Loucy (cell line): ENCODE results near the gene PLS3.

ENCODE experiments used
- H2AFZ ChIP-seq: fragments of 200-600 bp; sonication (generic); 2 replicates; pipeline ENCODE4 v1.6.0; 2016; ENCODE audit warnings: antibody characterized with exemption, mild to moderate bottlenecking, low read length, moderate library complexity
- H3F3A ChIP-seq: fragments of 200-600 bp; 2 replicates; pipeline ENCODE4 v1.6.0; 2016; ENCODE audit warnings: antibody characterized with exemption, low read depth, mild to moderate bottlenecking
- H3K27me3 ChIP-seq: fragments of 200-600 bp; sonication (generic); 2 replicates; pipeline ENCODE4 v1.6.1; 2014; ENCODE audit warnings: low read length, mild to moderate bottlenecking; ENCODE audit not compliant: insufficient read depth, poor library complexity, severe bottlenecking
- H3K36me3 ChIP-seq: fragments of 200-600 bp; sonication (generic); 2 replicates; pipeline ENCODE4 v1.6.1; 2016; ENCODE audit warnings: low read length; ENCODE audit not compliant: insufficient read depth
- H3K4me1 ChIP-seq: fragments of 200-600 bp; sonication (generic); 2 replicates; pipeline ENCODE4 v1.5.1; 2014; ENCODE audit warnings: low read length, mild to moderate bottlenecking; ENCODE audit not compliant: insufficient read depth, poor library complexity, severe bottlenecking
- H3K4me2 ChIP-seq: fragments of 200-600 bp; sonication (generic); 2 replicates; pipeline ENCODE4 v1.6.0; 2014; ENCODE audit warnings: antibody characterized with exemption, low read length, low read depth, mild to moderate bottlenecking; ENCODE audit not compliant: poor library complexity, severe bottlenecking
- H3K4me3 ChIP-seq: fragments of 200-600 bp; sonication (generic); 2 replicates; pipeline ENCODE4 v1.5.1; 2014; ENCODE audit warnings: low read length, mild to moderate bottlenecking, mixed read lengths; ENCODE audit not compliant: poor library complexity, severe bottlenecking
- H3K79me2 ChIP-seq: fragments of 200-600 bp; sonication (generic); 2 replicates; pipeline ENCODE4 v1.6.1; 2014; ENCODE audit warnings: low read length; ENCODE audit not compliant: insufficient read depth
- H3K9ac ChIP-seq: fragments of 200-600 bp; sonication (generic); 2 replicates; pipeline ENCODE4 v1.6.0; 2014; ENCODE audit warnings: mild to moderate bottlenecking, low read depth, low read length, moderate library complexity; ENCODE audit not compliant: poor library complexity, severe bottlenecking
- H3K9me2 ChIP-seq: fragments of 200-600 bp; sonication (generic); replicated peaks from 2 replicates; pipeline ENCODE4 v1.6.1; 2016; ENCODE audit warnings: low read depth, low read length, mixed read lengths
- H3K9me3 ChIP-seq: fragments of 200-600 bp; sonication (generic); 2 replicates; pipeline ENCODE4 v1.6.1; 2014; ENCODE audit warnings: mild to moderate bottlenecking, antibody characterized with exemption, low read length, low read depth; ENCODE audit not compliant: insufficient read depth
- H4K20me1 ChIP-seq: fragments of 200-600 bp; sonication (generic); 2 replicates; pipeline ENCODE4 v1.6.0; 2014; ENCODE audit warnings: antibody characterized with exemption, low read length, mild to moderate bottlenecking; ENCODE audit not compliant: insufficient read depth, poor library complexity, severe bottlenecking
- EZH2phosphoT487 ChIP-seq: fragments of 200-600 bp; IDR thresholded peaks from 2 replicates; pipeline ENCODE4 v1.6.1; 2018; ENCODE audit warnings: antibody characterized with exemption, mild to moderate bottlenecking, moderate library complexity, borderline replicate concordance
- TF ChIP-seq, protein P1 (sequence below): fragments of 200-600 bp; sonication (generic); conservative IDR thresholded peaks from 2 replicates; pipeline ENCODE4 v1.5.1; 2014; ENCODE audit warnings: mild to moderate bottlenecking, antibody characterized with exemption, low read length

PLS3 gene

DNA sequence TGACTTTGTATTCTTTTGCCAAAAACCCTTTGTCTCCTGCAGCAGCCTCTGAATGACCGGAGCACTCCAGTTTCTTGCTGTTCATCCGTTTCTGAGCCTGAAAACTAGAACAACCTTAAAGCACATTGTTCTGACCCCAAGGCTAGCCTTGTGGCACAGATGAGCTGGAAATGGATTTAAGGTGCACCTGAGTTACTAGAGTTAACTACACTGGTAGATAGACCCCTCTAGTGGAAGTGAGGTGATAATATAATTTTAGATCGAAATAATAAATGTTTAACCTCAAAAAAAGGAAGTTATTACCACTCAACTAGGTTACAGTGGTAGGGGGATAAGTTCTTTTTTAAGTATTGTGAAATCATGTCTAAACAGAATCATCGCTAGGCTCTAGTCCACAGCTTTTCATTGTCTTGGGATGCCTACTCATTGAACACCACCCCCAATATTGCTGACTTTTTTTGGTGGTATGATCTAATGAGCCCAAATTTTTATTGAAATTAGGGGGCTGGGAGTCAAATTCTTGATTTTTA, 2.7 kb downstream of the PLS3 start:
- Histone ChIP-seq H2AFZ (no peak overlapping the region), H3K9me3 (no peaks in the 10 kb centered on the region), H3F3A (no peaks in the 10 kb centered on the region), H3K4me3 (no peak overlapping the region), H3K9me2 (no peaks in the 10 kb centered on the region), H4K20me1 (no peaks in the 10 kb centered on the region), H3K27me3 (no peaks in the 10 kb centered on the region), H3K4me2 (no peak overlapping the region), H3K36me3 (no peaks in the 10 kb centered on the region), H3K9ac (no peak overlapping the region), H3K4me1 (no peaks in the 10 kb centered on the region), H3K79me2 (no peaks in the 10 kb centered on the region)
- TF ChIP-seq, protein P1, sequence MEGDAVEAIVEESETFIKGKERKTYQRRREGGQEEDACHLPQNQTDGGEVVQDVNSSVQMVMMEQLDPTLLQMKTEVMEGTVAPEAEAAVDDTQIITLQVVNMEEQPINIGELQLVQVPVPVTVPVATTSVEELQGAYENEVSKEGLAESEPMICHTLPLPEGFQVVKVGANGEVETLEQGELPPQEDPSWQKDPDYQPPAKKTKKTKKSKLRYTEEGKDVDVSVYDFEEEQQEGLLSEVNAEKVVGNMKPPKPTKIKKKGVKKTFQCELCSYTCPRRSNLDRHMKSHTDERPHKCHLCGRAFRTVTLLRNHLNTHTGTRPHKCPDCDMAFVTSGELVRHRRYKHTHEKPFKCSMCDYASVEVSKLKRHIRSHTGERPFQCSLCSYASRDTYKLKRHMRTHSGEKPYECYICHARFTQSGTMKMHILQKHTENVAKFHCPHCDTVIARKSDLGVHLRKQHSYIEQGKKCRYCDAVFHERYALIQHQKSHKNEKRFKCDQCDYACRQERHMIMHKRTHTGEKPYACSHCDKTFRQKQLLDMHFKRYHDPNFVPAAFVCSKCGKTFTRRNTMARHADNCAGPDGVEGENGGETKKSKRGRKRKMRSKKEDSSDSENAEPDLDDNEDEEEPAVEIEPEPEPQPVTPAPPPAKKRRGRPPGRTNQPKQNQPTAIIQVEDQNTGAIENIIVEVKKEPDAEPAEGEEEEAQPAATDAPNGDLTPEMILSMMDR, result no peak
- TF ChIP-seq EZH2phosphoT487, result no peak

DNA sequence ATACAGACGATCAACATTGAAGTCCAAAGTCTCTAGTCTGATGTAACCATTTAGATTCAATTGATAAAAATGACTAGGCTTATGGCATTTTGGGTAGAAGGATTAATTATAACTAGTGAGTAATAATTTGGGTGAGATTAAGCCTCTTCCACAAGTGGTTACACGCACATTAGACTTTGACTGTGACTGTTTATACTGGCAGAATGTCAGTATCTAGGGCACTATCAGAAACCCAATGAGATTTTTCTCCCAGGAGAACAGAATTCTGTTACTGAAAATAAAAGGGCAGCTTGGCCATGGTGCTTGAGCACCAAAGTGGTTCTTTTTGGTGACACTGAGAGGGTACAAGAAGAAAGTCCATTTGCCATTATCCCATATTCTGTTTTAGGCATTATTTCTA, 3.3 kb downstream of the PLS3 start:
- H3K79me2 ChIP-seq, result no peaks in the 10 kb centered on the region
- H4K20me1 ChIP-seq, result no peaks in the 10 kb centered on the region
- no peaks in the 10 kb centered on the region for H3F3A ChIP-seq
- H3K4me3 ChIP-seq, result no peak overlapping the region
- H3K27me3 ChIP-seq, result no peaks in the 10 kb centered on the region
- no peak for TF ChIP-seq EZH2phosphoT487
- TF ChIP-seq, protein P1, result no peak
- no peaks in the 10 kb centered on the region for H3K4me1 ChIP-seq
- H3K4me2 ChIP-seq, result no peak overlapping the region
- H2AFZ ChIP-seq, result no peak overlapping the region
- no peak overlapping the region for H3K9ac ChIP-seq
- no peaks in the 10 kb centered on the region for H3K36me3 ChIP-seq
- H3K9me2 ChIP-seq, result no peaks in the 10 kb centered on the region
- no peaks in the 10 kb centered on the region for H3K9me3 ChIP-seq

DNA sequence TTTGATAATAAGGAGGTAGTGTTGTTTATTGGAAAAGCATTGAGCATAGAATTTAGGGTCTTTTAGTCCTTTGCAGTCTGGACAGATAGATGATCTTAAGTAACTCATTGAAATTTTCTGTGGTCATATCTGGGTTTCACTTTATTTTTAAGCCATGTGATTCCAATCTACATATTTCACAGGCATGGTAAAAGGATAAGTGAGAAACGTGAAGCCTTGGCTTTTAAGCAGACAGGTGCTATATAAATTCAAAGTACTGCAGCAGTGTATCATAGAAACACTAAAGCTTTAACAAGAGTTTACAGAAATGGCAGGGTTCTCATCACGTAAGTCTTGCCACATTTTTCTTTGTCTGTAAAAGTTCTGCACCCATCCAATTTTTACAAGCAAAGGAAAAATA, 4.9 kb downstream of the PLS3 start:
- no peaks in the 10 kb centered on the region for H3K79me2 ChIP-seq
- no peak for TF ChIP-seq EZH2phosphoT487
- TF ChIP-seq, protein P1, result no peak
- no peak overlapping the region for H3K4me3 ChIP-seq
- no peaks in the 10 kb centered on the region for H3K36me3 ChIP-seq
- H3K9me2 ChIP-seq, result no peaks in the 10 kb centered on the region
- H4K20me1 ChIP-seq, result no peaks in the 10 kb centered on the region
- H3K9me3 ChIP-seq, result no peaks in the 10 kb centered on the region
- no peaks in the 10 kb centered on the region for H3K27me3 ChIP-seq
- no peaks in the 10 kb centered on the region for H3F3A ChIP-seq
- no peak overlapping the region for H2AFZ ChIP-seq
- H3K4me1 ChIP-seq, result no peaks in the 10 kb centered on the region
- H3K4me2 ChIP-seq, result no peak overlapping the region
- H3K9ac ChIP-seq, result no peak overlapping the region
